ENCODE measurements around the gene CDC37.

- TF ChIP-seq CTCF (IDR thresholded peaks at IDR 0.05 in 4 of 5, conservative IDR thresholded peaks at IDR 0.05 in 1 of 5) (no peak), POLR2A (IDR thresholded peaks at IDR 0.05) (no peak)
These were observed 15.9 kb upstream of the CDC37 start for GRCh38 chr19:10419200-10419645.
